ENCODE data around the gene PPFIBP2. TPM values are rescaled to one million over a fixed set of nuclear protein-coding genes. Genes with fewer than 3 reads are reported as not detected.

Gene PPFIBP2
- total and polyA plus RNA-seq, 10 of the 15 experiments (the other 5 are each of a cell fraction or from before 2014, with no cell fraction given), result 17.3 to 56.3 (median 39.2) TPM

- TF ChIP-seq IRF3 (IDR thresholded peaks at IDR 0.05), result no peak
Observed at GRCh38 chr11:7571640-7572000, 57.8 kb downstream of the PPFIBP2 start (continued).

- intact Hi-C loops (cut with micrococcal nuclease; ENCODE audit: unreplicated experiment), result no loop called here
- Histone ChIP-seq H3K27me3 (replicated peaks in 1 of 2; ENCODE audit: control insufficient read depth in 2 of 2, insufficient read depth in 2 of 2, low read length in 1 of 2) (no peaks in the 10 kb centered on the region), H3K9me3 (replicated peaks; ENCODE audit: control insufficient read depth, insufficient read depth, low read length) (no peaks in the 10 kb centered on the region; the same call in 2 of the 3 replicates), H4K20me1 (ENCODE audit: control insufficient read depth, insufficient read depth) (peaks cover 2% of the 10 kb centered on the region; the same call in 1 of the 2 replicates), H3K9ac (ENCODE audit: control insufficient read depth, insufficient read depth, low read length) (no peak overlapping the region), H3K79me2 (ENCODE audit: control insufficient read depth, insufficient read depth, low read length) (no peaks in the 10 kb centered on the region; the same call in 1 of the 2 replicates), H3K4me2 (ENCODE audit: control insufficient read depth, insufficient read depth) (no peak overlapping the region), H3K4me1 (ENCODE audit: control insufficient read depth, insufficient read depth, low read length) (peaks cover 13% of the 10 kb centered on the region), H2AFZ (ENCODE audit: control insufficient read depth, low read depth, low read length) (no peak overlapping the region), H3K36me3 (ENCODE audit: control insufficient read depth in 2 of 2, insufficient read depth in 2 of 2, low read length in 1 of 2) (peaks cover 15 to 23% of the 10 kb centered on the region in 2 experiments), H3K4me3 (no peak overlapping the region), H3K27ac (ENCODE audit: control insufficient read depth, insufficient read depth) (no peak overlapping the region)
- ChIA-PET POLR2A (interaction anchor here (1.7 kb wide), 1 partner anchor 51 kb away, joined by 4 read pairs; no protein-coding TSS in a partner anchor), CTCF (interaction anchor here (0.7 to 2.7 kb wide), 25 partner anchors 12 to 123 kb away, joined by 3 to 16 read pairs (median 5); no protein-coding TSS in a partner anchor), SMC1A (ENCODE audit: uncharacterized antibody, unreplicated experiment) (interaction anchor here (0.7 to 4.0 kb wide), 16 partner anchors 12 to 131 kb away, joined by 3 to 27 read pairs (median 5); partner anchors contain the start of gene PPFIBP2), RAD21 (ENCODE audit: unreplicated experiment) (interaction anchor here (0.8 to 1.8 kb wide), 7 partner anchors 9 to 115 kb away, joined by 3 to 8 read pairs (median 3); no protein-coding TSS in a partner anchor)
- no peak for TF ChIP-seq HCFC1 (IDR thresholded peaks at IDR 0.05; ENCODE audit: low read length)
- no peak for TF ChIP-seq ASH2L (IDR thresholded peaks at IDR 0.05; ENCODE audit: borderline replicate concordance, low read depth)
- no peak for TF ChIP-seq ESRRA (IDR thresholded peaks at IDR 0.05; ENCODE audit: low read length)
- TF ChIP-seq STAT1 (conservative IDR thresholded peaks at IDR 0.05), result no peak
- TF ChIP-seq SMAD1 (IDR thresholded peaks at IDR 0.05; ENCODE audit: low read depth, partially characterized antibody), result no peak
- no peak for FAIRE-seq
- BruUV-seq (replicated peaks), result no TSS peak
- no peak for DNase-seq (ENCODE audit: low read depth, low spot score)
- in situ Hi-C loops (cut with MboI), result no loop called here
- 98% methylated on average over 4 of the region's 4 CpGs for WGBS (ENCODE audit: insufficient coverage, insufficient replicate concordance, low lambda C conversion rate, missing lambda C conversion rate)
- no peak for ATAC-seq
Observed at GRCh38 chr11:7572001-7572712, 58.4 kb downstream of the PPFIBP2 start.

Measured in GM12878 (cell line).